HFF-Myc (cell line): ENCODE results near the gene ZNG1F.
"Not testable (repeated sequence)": the region's sequence is repeated elsewhere in the genome, so short reads cannot be mapped to it uniquely, and the experiment has no call there.

Experiments used
- DNase-seq: peaks from one replicate; pipeline ENCODE4 v3.0.0-alpha.2; 2011; ENCODE audit warnings: low read depth; ENCODE audit errors: extremely low read depth
- H3K4me3 ChIP-seq: replicated peaks from 2 replicates; pipeline ENCODE4 v1.5.1; 2011; ENCODE audit warnings: low read depth, mild to moderate bottlenecking, control low read depth, low read length
- CTCF ChIP-seq: IDR thresholded peaks from 2 replicates; pipeline ENCODE4 v1.5.1; 2012; ENCODE audit warnings: mild to moderate bottlenecking, low read depth, low read length, control low read depth; ENCODE audit errors: missing control alignments

ZNG1F gene

GRCh38 chr9:41189217-41189616, at the start of gene ZNG1F:
ZNG1F (minus strand) TSS chr9:41189317; CDS start chr9:41189258, 59 bp downstream.
- not testable (repeated sequence) for DNase-seq, H3K4me3 ChIP-seq

- not testable (repeated sequence) for DNase-seq
Measured at GRCh38 chr9:41237110-41237749, 48.1 kb upstream of the ZNG1F start.

GRCh38 chr9:41236486-41237109, 47.5 kb upstream of the ZNG1F start:
- H3K4me3 ChIP-seq, DNase-seq: not testable (repeated sequence)

More at GRCh38 chr9:41237110-41237749, 48.1 kb upstream of the ZNG1F start:
- H3K4me3 ChIP-seq = peak overlapping the region; percentile 26

- DNase-seq, H3K4me3 ChIP-seq: not testable (repeated sequence)
Measured at GRCh38 chr9:41234811-41235805, 46.0 kb upstream of the ZNG1F start.

GRCh38 chr9:41234221-41234620, 45.1 kb upstream of the ZNG1F start:
- not testable (repeated sequence) for DNase-seq, H3K4me3 ChIP-seq

GRCh38 chr9:41232326-41232725, 43.2 kb upstream of the ZNG1F start:
- H3K4me3 ChIP-seq, DNase-seq: not testable (repeated sequence)

GRCh38 chr9:41230418-41230817, 41.3 kb upstream of the ZNG1F start:
- not testable (repeated sequence) for H3K4me3 ChIP-seq, DNase-seq

- H3K4me3 ChIP-seq = no peak overlapping the region
- no peak for DNase-seq
- TF ChIP-seq CTCF = no peak
Measured at GRCh38 chr9:41229408-41230401, 40.6 kb upstream of the ZNG1F start.

GRCh38 chr9:41219831-41220230, 30.7 kb upstream of the ZNG1F start:
- not testable (repeated sequence) for H3K4me3 ChIP-seq

GRCh38 chr9:41188439-41188838, 678 bp downstream of the ZNG1F start:
- DNase-seq, H3K4me3 ChIP-seq: not testable (repeated sequence)

More at GRCh38 chr9:41219831-41220230, 30.7 kb upstream of the ZNG1F start:
- DNase-seq = not testable (repeated sequence)

- not testable (repeated sequence) for H3K4me3 ChIP-seq, DNase-seq
Measured at GRCh38 chr9:41174994-41175393, 14.1 kb downstream of the ZNG1F start.

- DNase-seq, H3K4me3 ChIP-seq: not testable (repeated sequence)
Measured at GRCh38 chr9:41150116-41150515, 39.0 kb downstream of the ZNG1F start.

- not testable (repeated sequence) for H3K4me3 ChIP-seq, DNase-seq
Measured at GRCh38 chr9:41141878-41142277, 47.2 kb downstream of the ZNG1F start.

GRCh38 chr9:41128581-41128980, 60.5 kb downstream of the ZNG1F start, which contains the start of gene FOXD4L6:
FOXD4L6 (minus strand) TSS chr9:41128681; CDS start chr9:41128383, 298 bp downstream.
- H3K4me3 ChIP-seq, DNase-seq: not testable (repeated sequence)

GRCh38 chr9:41126746-41127446, 62.2 kb downstream of the ZNG1F start:
- DNase-seq, H3K4me3 ChIP-seq: not testable (repeated sequence)
